K562 (cell line): ENCODE results near the gene ADAM8. TPM values are rescaled to one million over a fixed set of nuclear protein-coding genes. Genes with fewer than 3 reads are reported as not detected.
A peak's percentile ranks its signal among the peaks of the same experiment; 100 is the strongest.

Source experiments
- AFF1 ChIP-seq, 2 experiments: fragments of 450-650 bp; IDR thresholded peaks; 2 replicates each; pipeline ENCODE4 v1.6.1; 2018; ENCODE audit warnings: mild to moderate bottlenecking in 2 of 2, low read depth in 1 of 2; ENCODE audit not compliant: partially characterized antibody in 2 of 2
- CTCF ChIP-seq, 3 experiments: IDR thresholded peaks in 2 of 3; conservative IDR thresholded peaks in 1 of 3; 2 replicates each; pipeline ENCODE4 v1.5.1; 2011 to 2012; ENCODE audit warnings: low read length in 3 of 3, mild to moderate bottlenecking in 3 of 3, control low read depth in 2 of 3, improper control_type of control experiment in 1 of 3, inconsistent platforms in 1 of 3, low read depth in 1 of 3, mixed read lengths in 1 of 3, moderate library complexity in 1 of 3; ENCODE audit not compliant: insufficient read depth in 2 of 3
- FOSL1 ChIP-seq: fragments of 200-800 bp; sonication (Bioruptor generic); conservative IDR thresholded peaks from 2 replicates; pipeline ENCODE4 v1.6.1; 2016; ENCODE audit warnings: missing genetic modification characterization, missing compliant biosample characterization
- HLTF ChIP-seq: fragments of 450-650 bp; IDR thresholded peaks from 2 replicates; pipeline ENCODE4 v1.6.1; 2016
- HSF4 ChIP-seq: fragments of 250-450 bp; sonication (Bioruptor Pico); IDR thresholded peaks from 2 replicates; pipeline ENCODE4 v2.1.2; 2022; ENCODE audit warnings: mild to moderate bottlenecking, moderate library complexity, borderline replicate concordance
- KLF13 ChIP-seq: fragments of 450-650 bp; IDR thresholded peaks from 2 replicates; pipeline ENCODE4 v1.6.1; 2016; ENCODE audit warnings: missing genetic modification characterization, low read depth, mild to moderate bottlenecking, missing compliant biosample characterization, moderate library complexity, borderline replicate concordance
- PHTF2 ChIP-seq: fragments of 250-450 bp; sonication (Bioruptor Pico); IDR thresholded peaks from 2 replicates; pipeline ENCODE4 v1.5.0; 2021; ENCODE audit warnings: mild to moderate bottlenecking
- POLR2G ChIP-seq: fragments of 200-400 bp; formaldehyde crosslinking; IDR thresholded peaks from 2 replicates; pipeline ENCODE4 v1.6.1; 2017; ENCODE audit warnings: low read depth, mild to moderate bottlenecking, antibody characterized with exemption, low read length, moderate library complexity
- PRDM10 ChIP-seq: fragments of 450-650 bp; IDR thresholded peaks from 2 replicates; pipeline ENCODE4 v1.6.1; 2018; ENCODE audit not compliant: partially characterized antibody
- SMAD4 ChIP-seq: fragments of 250-450 bp; sonication (Bioruptor Pico); conservative IDR thresholded peaks from 2 replicates; pipeline ENCODE4 v1.8.0; 2021; ENCODE audit warnings: inconsistent platforms, mild to moderate bottlenecking, moderate library complexity
- ZNF124 ChIP-seq: sonication (generic); formaldehyde crosslinking; IDR thresholded peaks from 2 replicates; pipeline ENCODE4 v1.8.1; 2022; ENCODE audit warnings: missing genetic modification reagents
- ZNF57 ChIP-seq: fragments of 450-650 bp; formaldehyde crosslinking; IDR thresholded peaks from 2 replicates; pipeline ENCODE4 v1.4.0; 2020; ENCODE audit warnings: mild to moderate bottlenecking, moderate library complexity
- ZNF695 ChIP-seq: fragments of 450-650 bp; formaldehyde crosslinking; IDR thresholded peaks from 2 replicates; pipeline ENCODE4 v1.4.0; 2020; ENCODE audit warnings: mild to moderate bottlenecking, moderate library complexity
- polyA plus RNA-seq, 8 experiments: library from polyadenylated mRNA; depleted of rRNA in 4 of 8; stranded (reverse) in 5 of 8; unstranded in 3 of 8; fragments of >200 nt; fragmentation: Nextera tagmentation in 2 of 8; fragmentation: Illumina TruSeq in 1 of 8; extraction: Ambion mirVana in 2 of 8; extraction: Trizol in 1 of 8; gene quantifications; 2 replicates each; pipeline versions ENCODE4 v1.2.1 to v1.2.3, GENCODE V29; 2011 to 2014; ENCODE audit warnings: inconsistent platforms in 1 of 8, missing spikeins in 1 of 8
- total RNA-seq, 7 experiments: library from RNA; depleted of rRNA in 6 of 7; stranded (reverse); fragments of >200 nt in 6 of 7; fragmentation: Illumina TruSeq in 2 of 7; extraction: Trizol in 2 of 7; gene quantifications; 2 replicates each; pipeline versions ENCODE4 v1.2.1 to v1.2.3, GENCODE V29; 2011 to 2021; ENCODE audit warnings: low replicate concordance in 1 of 7
- TF ChIP-seq, protein P1 (sequence below): sonication (generic); formaldehyde crosslinking; IDR thresholded peaks from 2 replicates; pipeline ENCODE4 v1.9.0; 2022; ENCODE audit warnings: mild to moderate bottlenecking, missing genetic modification reagents
- TF ChIP-seq, protein P2 (sequence below): fragments of 200-800 bp; sonication (Bioruptor generic); IDR thresholded peaks from 2 replicates; pipeline ENCODE4 v1.6.1; 2017; ENCODE audit warnings: missing genetic modification characterization, missing compliant biosample characterization

ADAM8 gene
- total and polyA plus RNA-seq, 9 of the 15 experiments (the other 6 are each of a cell fraction or from before 2014, with no cell fraction given): 0.07 to 7.0 (median 1.1) TPM

DNA sequence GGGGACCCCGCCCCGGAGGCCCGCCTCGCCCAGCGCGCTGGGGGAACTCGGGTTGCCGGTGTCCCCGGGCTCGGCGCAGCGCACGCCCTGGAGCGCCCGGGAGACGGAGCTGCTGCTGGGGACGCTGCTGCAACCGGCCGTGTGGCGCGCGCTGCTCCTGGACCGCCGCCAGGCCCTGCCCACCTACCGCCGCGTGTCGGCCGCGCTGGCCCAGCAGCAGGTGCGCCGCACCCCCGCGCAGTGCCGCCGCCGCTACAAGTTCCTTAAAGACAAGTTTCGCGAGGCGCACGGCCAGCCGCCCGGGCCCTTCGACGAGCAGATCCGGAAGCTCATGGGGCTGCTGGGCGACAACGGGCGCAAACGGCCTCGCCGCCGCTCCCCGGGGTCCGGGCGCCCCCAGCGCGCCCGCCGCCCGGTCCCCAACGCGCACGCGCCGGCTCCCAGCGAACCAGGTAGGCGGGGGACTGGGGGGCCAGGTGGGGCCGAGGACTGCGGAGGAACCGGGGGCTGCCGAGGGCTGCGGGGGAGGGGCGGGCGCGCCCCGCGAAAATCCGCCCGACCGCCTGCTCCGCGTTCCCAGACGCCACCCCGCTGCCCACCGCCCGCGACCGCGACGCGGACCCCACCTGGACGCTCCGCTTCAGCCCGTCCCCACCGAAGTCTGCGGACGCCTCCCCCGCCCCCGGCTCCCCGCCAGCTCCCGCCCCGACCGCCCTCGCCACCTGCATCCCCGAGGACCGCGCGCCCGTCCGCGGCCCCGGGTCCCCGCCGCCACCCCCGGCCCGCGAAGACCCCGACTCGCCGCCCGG is 46.1 kb downstream of the ADAM8 start (continued):
- TF ChIP-seq AFF1 (IDR thresholded peaks at IDR 0.05; ENCODE audit: low read depth in 1 of 2, partially characterized antibody in 2 of 2): no peak
- TF ChIP-seq HLTF: no peak
- TF ChIP-seq POLR2G: peak; percentile 15; the same call in 1 of the 2 replicates
- no peak for TF ChIP-seq ZNF57 (CRISPR knock-in tag)
- 0 out of 6 replicates have a peak, but pooled peaks of 1 of the 3 experiments have one; percentile 11 for TF ChIP-seq CTCF (IDR thresholded peaks at IDR 0.05 in 2 of 3, conservative IDR thresholded peaks at IDR 0.05 in 1 of 3; ENCODE audit: insufficient read depth in 2 of 3, low read depth in 1 of 3, low read length in 3 of 3)
- no peak for TF ChIP-seq ZNF124 (CRISPR knock-in tag)
- no peak for TF ChIP-seq ZNF695
- no peak for TF ChIP-seq PRDM10
- TF ChIP-seq FOSL1 (tag): no peak
- TF ChIP-seq, protein P1, sequence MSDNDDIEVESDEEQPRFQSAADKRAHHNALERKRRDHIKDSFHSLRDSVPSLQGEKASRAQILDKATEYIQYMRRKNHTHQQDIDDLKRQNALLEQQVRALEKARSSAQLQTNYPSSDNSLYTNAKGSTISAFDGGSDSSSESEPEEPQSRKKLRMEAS: peak; percentile 77
- TF ChIP-seq PHTF2 (CRISPR knock-in tag): no peak
- TF ChIP-seq HSF4 (CRISPR knock-in tag): no peak
- TF ChIP-seq, protein P2, sequence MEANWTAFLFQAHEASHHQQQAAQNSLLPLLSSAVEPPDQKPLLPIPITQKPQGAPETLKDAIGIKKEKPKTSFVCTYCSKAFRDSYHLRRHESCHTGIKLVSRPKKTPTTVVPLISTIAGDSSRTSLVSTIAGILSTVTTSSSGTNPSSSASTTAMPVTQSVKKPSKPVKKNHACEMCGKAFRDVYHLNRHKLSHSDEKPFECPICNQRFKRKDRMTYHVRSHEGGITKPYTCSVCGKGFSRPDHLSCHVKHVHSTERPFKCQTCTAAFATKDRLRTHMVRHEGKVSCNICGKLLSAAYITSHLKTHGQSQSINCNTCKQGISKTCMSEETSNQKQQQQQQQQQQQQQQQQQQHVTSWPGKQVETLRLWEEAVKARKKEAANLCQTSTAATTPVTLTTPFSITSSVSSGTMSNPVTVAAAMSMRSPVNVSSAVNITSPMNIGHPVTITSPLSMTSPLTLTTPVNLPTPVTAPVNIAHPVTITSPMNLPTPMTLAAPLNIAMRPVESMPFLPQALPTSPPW (CRISPR knock-in tag): no peak
- no peak for TF ChIP-seq SMAD4 (CRISPR knock-in tag)
- no peak for TF ChIP-seq KLF13 (tag)
